SH-SY5Y (cell line): ENCODE measurements around the gene IGF1R.

Experiments
- GATA2 ChIP-seq: IDR thresholded peaks from 2 replicates; pipeline ENCODE4 v1.6.1; 2011; ENCODE audit warnings: mild to moderate bottlenecking, low read depth, low read length
- GATA3 ChIP-seq: IDR thresholded peaks from 2 replicates; pipeline ENCODE4 v1.6.1; 2011; ENCODE audit warnings: low read depth, mild to moderate bottlenecking, low read length, moderate library complexity

- TF ChIP-seq GATA2 (no peak), GATA3 (no peak)
These were observed 27.3 kb upstream of the IGF1R start for GRCh38 chr15:98621021-98621420.
